Brain microvascular endothelial cell (primary cell): ENCODE results near the gene GAA.

Experiments used
- DNase-seq: peaks from one replicate; pipeline ENCODE4 v3.0.0-alpha.2; 2020
- H3K27ac ChIP-seq: fragments of 250-450 bp; sonication (Bioruptor Pico); 2 replicates; pipeline ENCODE4 v1.5.1; 2020; ENCODE audit warnings: mild to moderate bottlenecking, moderate library complexity
- H3K27me3 ChIP-seq: fragments of 250-450 bp; sonication (Bioruptor Pico); replicated peaks from 2 replicates; pipeline ENCODE4 v1.5.1; 2020; ENCODE audit warnings: mild to moderate bottlenecking
- H3K36me3 ChIP-seq: fragments of 250-450 bp; sonication (Bioruptor Pico); replicated peaks from 2 replicates; pipeline ENCODE4 v1.5.1; 2020; ENCODE audit warnings: mild to moderate bottlenecking
- H3K4me3 ChIP-seq: 2 replicates; pipeline ENCODE4 v1.5.1; 2011; ENCODE audit warnings: low read depth, mild to moderate bottlenecking, control low read depth, low read length, moderate library complexity
- in situ Hi-C: cut with HindIII; loops from 2 replicates; pipeline ENCODE4 v1.10.0; 2017; ENCODE audit warnings: low sequenced_read_pairs, low pct_ligation_motif_present
- TF ChIP-seq, protein P1 (sequence below): IDR thresholded peaks from 2 replicates; pipeline ENCODE4 v1.5.1; 2011; ENCODE audit warnings: low read depth, mild to moderate bottlenecking, moderate library complexity, low read length, control low read depth, inconsistent platforms; ENCODE audit errors: missing control alignments

GAA gene

DNA sequence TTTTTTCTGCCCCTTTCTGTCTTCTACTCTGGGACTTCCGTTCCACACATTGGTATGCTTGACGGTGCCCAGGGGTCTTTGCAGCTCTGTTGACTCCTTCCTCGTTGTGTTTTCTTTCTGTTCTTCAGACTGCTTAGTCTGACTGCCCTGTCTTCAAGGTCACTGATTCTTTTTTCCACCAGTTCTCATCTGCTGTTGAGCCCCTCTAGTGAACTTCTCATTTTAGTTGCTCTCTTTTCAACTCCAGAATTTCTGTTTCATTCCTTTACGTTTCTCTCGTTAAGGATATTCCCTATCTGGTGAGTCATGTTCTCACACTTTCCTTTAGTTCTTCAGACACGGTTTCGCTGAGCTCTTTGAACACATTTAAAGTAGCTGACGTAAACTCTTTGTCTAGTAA lies 13.8 kb downstream of the GAA start:
- in situ Hi-C loops = no loop called here
- Histone ChIP-seq H3K4me3 (no peak overlapping the region), H3K27me3 (no peaks in the 10 kb centered on the region), H3K27ac (no peak overlapping the region), H3K36me3 (no peaks in the 10 kb centered on the region)
- DNase-seq = no peak
- TF ChIP-seq, protein P1, sequence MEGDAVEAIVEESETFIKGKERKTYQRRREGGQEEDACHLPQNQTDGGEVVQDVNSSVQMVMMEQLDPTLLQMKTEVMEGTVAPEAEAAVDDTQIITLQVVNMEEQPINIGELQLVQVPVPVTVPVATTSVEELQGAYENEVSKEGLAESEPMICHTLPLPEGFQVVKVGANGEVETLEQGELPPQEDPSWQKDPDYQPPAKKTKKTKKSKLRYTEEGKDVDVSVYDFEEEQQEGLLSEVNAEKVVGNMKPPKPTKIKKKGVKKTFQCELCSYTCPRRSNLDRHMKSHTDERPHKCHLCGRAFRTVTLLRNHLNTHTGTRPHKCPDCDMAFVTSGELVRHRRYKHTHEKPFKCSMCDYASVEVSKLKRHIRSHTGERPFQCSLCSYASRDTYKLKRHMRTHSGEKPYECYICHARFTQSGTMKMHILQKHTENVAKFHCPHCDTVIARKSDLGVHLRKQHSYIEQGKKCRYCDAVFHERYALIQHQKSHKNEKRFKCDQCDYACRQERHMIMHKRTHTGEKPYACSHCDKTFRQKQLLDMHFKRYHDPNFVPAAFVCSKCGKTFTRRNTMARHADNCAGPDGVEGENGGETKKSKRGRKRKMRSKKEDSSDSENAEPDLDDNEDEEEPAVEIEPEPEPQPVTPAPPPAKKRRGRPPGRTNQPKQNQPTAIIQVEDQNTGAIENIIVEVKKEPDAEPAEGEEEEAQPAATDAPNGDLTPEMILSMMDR = no peak

DNA sequence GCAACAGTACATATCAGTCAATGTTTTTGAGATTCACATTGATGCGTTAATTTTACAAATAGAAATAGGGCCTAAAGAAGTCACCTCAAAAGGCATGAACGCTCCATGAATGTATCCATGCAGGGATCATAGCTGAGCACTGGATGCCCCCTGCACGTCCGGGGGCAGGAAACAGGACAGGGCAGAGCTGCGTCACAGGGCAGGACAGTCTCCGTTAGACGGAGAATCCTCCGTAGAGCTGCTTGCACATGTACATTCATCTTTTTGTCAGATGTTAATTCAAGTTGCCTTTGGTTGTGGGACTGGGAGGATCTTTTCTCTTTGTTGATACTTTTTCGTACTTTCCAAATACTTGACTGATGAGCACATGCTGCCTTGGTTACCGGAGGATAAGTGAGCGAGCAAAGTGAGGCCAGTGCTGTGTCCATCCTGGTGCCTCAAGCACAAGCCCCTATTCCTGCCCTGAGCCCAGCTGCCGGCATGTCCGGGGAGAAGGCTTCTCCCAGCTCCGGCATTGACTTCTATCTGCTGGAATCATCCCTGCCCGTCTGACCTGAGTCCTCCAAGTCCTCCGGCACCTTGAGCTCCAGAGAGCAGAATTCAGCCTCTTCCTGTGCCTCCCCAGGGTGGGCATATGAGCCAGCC lies 15.0 kb downstream of the GAA start:
- no peaks in the 10 kb centered on the region for H3K27me3 ChIP-seq
- TF ChIP-seq, protein P1 = no peak
- in situ Hi-C loops = no loop called here
- no peaks in the 10 kb centered on the region for H3K36me3 ChIP-seq
- no peak overlapping the region for H3K27ac ChIP-seq
- no peak for DNase-seq
- H3K4me3 ChIP-seq = no peak overlapping the region

DNA sequence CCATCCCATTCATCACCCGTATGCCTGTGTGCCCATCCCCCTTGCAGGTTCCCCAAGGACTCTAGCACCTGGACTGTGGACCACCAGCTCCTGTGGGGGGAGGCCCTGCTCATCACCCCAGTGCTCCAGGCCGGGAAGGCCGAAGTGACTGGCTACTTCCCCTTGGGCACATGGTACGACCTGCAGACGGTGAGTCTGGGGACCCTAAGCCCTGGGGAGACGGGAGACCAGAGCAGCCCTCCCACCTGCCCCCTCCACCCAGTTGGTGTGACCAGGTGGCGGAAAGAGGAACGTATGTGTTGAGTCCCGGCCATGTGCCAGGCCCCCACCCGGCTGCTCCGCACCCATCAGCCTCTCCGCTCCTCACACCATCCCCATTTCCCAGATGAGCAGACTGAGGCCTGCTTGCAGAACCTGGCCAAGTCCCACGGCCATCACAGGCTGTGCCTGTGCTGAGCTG lies 15.6 kb downstream of the GAA start:
- TF ChIP-seq, protein P1 = no peak
- Histone ChIP-seq H3K36me3 (no peaks in the 10 kb centered on the region), H3K27ac (no peak overlapping the region), H3K27me3 (no peaks in the 10 kb centered on the region), H3K4me3 (no peak overlapping the region)
- DNase-seq = no peak
- in situ Hi-C loops = no loop called here

DNA sequence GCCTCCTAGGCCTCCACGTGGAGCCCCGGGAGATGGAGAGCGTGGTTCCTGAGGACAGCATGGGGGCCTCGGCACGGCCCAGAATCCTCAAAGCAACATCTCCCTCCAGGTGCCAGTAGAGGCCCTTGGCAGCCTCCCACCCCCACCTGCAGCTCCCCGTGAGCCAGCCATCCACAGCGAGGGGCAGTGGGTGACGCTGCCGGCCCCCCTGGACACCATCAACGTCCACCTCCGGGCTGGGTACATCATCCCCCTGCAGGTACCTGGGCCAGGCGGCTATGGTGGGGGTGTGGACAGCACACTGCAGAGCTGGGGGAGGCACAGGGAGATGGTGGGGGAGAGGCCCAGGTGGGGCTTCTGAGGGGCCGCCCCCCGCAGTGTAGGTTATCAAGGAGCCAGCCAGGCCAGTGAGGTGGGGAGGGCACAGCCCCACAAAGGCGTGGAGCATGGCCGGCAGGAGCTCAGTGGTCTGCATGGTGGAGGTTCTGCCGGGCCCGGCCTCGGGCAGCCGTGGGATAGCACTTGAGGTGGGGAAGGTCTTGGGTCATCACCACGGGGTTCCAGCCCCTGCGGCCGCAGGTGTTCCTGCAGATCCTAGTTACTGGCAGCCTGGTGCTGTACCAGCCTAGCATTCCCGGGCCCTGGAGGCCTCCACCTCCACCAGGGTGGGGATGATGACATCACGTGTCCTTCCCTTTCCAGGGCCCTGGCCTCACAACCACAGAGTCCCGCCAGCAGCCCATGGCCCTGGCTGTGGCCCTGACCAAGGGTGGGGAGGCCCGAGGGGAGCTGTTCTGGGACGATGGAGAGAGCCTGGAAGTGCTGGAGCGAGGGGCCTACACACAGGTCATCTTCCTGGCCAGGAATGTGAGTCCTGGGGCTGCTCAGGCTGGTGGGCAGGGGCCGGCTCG lies 16.4 kb downstream of the GAA start:
- no peaks in the 10 kb centered on the region for H3K27me3 ChIP-seq
- no peaks in the 10 kb centered on the region for H3K36me3 ChIP-seq
- no peak overlapping the region for H3K4me3 ChIP-seq
- in situ Hi-C loops = no loop called here
- TF ChIP-seq, protein P1 = no peak
- DNase-seq = no peak
- no peak overlapping the region for H3K27ac ChIP-seq

DNA sequence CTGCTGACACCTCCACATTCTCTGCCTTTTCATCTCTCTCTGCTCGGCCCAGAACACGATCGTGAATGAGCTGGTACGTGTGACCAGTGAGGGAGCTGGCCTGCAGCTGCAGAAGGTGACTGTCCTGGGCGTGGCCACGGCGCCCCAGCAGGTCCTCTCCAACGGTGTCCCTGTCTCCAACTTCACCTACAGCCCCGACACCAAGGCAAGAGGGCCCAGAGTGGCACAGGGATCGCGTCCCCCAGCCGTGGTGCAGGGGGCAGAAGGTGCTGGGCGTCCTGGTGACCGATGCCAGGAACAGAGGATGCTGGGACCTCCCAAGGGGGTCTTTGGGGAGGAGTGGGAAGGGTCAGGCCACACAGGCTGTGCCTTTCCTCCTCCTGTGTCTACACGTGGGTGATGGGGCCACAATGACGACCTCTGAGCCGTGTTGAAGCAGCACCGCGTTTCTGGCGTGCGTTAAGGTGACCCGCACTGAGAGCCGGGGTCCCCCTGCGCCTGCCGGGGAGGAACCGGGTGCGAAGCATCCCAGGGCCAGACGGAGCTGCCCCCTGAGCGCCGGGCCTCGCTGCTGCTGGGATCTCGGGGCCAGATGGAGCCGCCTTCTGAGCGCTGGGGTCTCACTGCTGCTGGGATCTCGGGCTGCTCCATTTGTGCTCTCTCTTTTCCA lies 17.4 kb downstream of the GAA start:
- H3K4me3 ChIP-seq = no peak overlapping the region
- TF ChIP-seq, protein P1 = no peak
- no peaks in the 10 kb centered on the region for H3K36me3 ChIP-seq
- in situ Hi-C loops = no loop called here
- DNase-seq = no peak
- no peak overlapping the region for H3K27ac ChIP-seq
- no peaks in the 10 kb centered on the region for H3K27me3 ChIP-seq
